HG03558 (cell line): ENCODE results near the gene TTF2.
"Not testable (repeated sequence)": the region's sequence is repeated elsewhere in the genome, so short reads cannot be mapped to it uniquely, and the experiment has no call there.

ENCODE experiments used
- ATAC-seq: cut with Tn5 transposase; IDR thresholded peaks from one replicate; pipeline ENCODE4 v1.9.1; 2021; ENCODE audit warnings: moderate number of reproducible peaks; ENCODE audit not compliant: unreplicated experiment; ENCODE audit errors: extremely low read depth

TTF2 gene

GRCh38 chr1:117116784-117117130 is 56.6 kb downstream of the TTF2 start:
- no peak for ATAC-seq

DNA sequence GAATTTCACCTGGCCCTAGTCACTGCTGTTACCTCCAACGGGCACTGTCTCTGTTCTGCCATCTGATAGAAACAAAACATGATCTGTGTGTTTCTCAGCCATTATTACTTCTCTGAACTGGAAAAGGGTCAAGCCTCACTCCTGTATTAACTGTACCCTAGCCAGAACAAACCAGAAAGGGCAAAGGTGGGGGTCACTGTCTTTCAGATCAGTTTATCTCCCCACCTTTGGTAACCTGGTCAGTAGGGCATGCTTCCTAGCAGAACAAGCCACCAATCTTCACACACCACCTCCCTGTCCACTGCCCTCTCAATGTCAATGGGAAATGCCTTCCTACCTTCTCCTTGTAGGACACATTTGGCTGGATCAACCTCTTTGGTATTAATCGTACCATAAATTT is 57.6 kb downstream of the TTF2 start:
- ATAC-seq, result no peak

- ATAC-seq, result no peak
Observed at GRCh38 chr1:117118137-117118536, 58.0 kb downstream of the TTF2 start.

GRCh38 chr1:117119144-117119543 is 59.0 kb downstream of the TTF2 start:
- ATAC-seq, result not testable (repeated sequence)

DNA sequence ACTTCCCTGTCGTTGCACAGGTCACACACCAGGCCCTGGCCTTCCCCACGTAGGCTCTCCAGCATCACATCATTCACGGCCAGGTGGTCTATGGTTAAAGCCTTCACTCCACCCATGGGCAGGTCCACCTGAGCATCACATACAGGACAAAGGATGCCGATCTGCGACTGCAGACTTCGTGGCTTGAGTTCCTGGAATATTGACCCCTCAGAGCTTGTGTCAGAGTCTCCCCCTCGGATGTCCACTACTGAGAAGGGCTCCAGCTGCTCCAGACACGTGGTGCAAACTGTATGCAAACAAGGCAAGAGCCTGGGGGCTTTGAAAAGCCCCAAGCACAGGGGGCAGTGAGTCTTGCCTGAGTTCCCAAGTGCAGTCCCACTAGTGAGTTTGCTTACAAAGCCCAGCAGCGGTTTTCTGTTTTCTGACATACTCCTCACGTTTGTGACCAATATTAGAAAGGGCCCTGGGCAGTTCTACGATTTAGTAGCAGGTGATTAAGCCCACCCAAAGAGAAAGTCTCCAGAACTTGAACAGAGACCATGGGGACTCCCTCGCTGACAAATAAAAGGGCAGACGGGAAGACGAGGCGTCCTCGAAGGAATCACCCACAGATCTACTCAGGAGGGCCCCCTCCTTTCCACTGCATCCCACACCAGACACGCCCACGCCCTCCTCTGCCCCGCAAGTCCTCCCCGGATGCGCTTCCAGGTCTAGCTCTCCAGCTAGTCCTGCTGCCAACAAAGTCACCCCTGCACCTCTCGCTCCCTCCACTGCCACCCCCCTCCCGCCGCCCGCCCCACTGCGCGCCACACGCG is 60.9 kb downstream of the TTF2 start:
- ATAC-seq, result no peak

DNA sequence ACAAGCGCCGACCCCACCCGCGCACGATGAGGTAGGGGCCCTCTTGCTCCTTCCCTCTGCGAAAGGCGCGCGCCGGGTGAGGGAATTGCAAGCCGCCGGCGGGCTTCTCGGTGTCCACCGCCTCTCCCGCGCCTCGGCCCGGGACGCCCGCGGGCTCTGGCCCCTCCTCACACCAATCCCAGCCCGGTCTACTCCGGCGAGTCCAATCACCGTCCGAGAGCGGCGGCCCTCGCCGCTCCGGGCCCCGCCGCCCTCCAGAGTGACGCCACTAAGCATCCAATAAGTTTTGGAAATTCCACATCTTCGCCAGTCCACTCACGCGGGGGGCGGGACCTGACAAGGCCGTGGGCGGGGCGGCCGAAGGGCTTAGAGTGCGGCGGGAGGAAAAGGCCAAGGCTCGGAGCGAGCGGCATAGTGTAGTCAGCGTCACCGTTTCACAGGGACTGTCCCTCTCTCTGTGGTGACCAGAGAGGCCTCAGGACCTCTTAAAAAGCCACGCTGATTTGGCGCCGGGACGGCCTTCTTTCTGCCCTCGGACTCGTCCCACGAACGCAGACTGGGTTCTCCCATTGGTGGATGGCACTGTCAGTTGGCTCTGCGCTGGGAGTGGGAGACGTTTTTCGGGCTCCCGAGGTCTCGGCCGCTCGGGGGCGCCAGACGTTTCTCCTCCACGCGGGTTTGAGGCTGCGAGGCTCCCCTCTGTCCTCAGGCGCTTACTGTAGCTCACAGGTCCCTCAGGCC is 61.6 kb downstream of the TTF2 start, which contains the start of gene TRIM45:
Gene TRIM45 (minus strand): TSS at position 161 of the 741 bp plus-strand sequence. CDS start 548 bp downstream, outside the sequence.
- peak; percentile 80 for ATAC-seq

- ATAC-seq, result no peak
Observed at GRCh38 chr1:117122330-117123025, 62.4 kb downstream of the TTF2 start.

DNA sequence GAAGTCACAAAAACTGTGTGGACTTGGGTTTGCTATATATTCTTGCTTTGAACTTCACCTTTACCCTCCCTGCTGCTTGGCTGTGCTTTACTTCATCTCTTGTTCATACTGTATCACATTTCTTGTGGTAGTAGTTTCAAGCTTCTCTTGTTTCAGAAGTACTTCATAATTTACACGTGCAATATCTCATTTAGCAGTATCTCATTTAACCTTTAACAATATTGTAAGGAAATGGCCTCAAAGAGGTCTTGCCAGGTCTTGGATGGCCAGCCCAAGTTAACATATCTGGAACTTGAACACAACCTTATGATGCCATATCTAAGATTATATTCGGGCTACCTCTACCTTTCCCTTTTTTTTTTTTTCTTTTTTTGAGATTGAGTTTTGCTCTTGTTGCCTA is 63.1 kb downstream of the TTF2 start:
- ATAC-seq, result no peak

GRCh38 chr1:117124661-117125060 is 64.5 kb downstream of the TTF2 start:
- ATAC-seq, result no peak

DNA sequence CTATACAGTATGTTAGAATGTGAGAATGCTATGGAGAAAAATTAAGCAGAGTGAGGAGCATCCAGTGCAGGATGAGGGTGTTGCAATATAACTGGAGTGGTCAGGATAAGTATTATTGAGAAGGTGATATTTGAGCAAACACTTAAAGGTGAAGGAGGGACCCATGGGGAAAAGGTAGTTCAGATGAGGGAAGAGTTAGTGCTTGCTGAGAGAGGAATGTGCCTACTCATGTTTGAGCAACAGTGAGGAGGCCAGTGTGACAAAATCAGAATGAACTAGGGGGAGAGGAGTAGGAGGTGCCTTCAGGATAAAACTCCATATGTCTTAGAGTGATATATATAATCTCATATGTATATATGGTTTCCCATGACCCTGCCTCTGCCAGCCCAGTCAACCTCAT is 67.7 kb downstream of the TTF2 start:
- no peak for ATAC-seq

DNA sequence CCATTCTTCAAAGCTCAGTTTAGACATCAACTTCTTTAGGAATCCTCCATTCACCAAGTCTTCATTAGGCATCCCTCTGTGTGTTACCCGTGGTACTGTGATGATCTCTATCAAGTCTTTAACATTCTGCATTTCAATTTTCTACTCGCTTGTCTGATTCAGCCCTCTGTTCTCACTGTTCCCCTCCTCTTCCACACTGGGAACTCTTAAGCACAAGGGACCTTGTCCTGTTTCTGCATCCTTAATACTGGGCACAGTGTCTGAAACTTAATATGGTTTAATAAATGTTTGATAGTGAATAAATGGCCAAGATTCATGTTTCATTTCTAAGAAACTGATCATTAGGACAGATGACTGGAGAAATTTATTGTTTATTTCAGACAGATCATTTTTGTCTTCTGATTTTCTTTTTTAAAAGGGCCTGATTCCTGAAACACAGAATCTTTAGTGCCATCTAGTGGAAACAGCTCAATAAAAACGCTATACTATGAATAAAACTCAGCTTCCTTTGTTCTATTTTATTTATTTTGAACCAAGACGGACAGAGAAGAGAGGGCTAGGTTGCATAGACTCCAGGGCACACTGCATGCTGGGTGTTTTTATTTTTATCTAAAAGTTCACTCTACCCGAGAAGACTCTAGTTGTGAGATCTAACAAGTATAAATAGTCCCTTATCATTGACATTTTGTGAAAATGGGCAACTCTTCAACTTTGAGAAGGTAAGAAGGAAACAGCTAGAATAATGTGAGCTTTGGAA is 68.4 kb downstream of the TTF2 start:
- ATAC-seq, result no peak

DNA sequence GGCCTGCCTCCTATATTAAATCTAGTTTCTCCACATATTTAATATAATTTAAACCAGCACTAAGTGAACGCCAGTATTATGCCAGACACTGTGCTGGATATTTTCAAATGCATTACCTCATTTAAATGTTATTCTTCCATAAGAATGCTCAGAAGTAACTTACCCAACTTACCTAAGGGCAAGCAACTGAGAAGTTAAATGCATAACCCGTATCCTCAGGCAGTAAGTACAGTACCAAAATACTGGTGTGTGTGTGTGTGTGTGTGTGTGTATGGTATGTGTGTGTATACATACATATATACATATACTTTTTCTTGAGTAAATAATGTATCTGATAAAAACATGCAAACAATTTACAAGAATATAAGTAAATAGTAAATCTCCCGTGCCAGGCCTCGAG is 70.4 kb downstream of the TTF2 start:
- no peak for ATAC-seq

GRCh38 chr1:117135329-117135728 is 75.2 kb downstream of the TTF2 start:
- ATAC-seq, result no peak

GRCh38 chr1:117136749-117137148 is 76.6 kb downstream of the TTF2 start:
- ATAC-seq, result no peak

DNA sequence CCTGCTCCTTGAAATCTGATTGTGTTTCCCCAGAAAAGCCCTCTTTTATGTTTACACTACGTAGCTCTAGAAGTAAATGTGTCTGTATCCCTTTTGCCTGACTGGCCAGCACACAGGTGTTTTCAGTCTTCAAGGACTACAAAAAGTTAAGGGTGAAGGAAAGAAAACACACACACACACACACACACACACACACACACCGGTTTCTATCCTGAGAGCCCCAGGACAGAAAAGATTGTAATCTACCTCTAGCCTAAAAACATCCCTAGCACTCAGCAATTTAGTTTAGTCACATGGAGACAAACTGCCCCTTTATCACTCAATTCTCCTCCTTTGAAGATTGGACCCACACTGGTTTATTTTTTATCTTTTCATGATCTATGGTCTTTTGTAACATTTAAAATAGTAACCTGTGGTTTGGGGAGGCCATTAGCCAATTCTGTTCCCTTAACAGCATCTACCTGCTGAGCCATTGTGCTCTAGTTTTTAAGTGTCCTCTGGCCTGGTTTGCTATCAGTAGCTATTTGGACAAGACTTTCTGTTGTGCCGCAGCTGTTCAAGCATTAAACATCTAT is 77.2 kb downstream of the TTF2 start:
- ATAC-seq, result no peak

GRCh38 chr1:117138106-117138505 is 78.0 kb downstream of the TTF2 start:
- no peak for ATAC-seq

DNA sequence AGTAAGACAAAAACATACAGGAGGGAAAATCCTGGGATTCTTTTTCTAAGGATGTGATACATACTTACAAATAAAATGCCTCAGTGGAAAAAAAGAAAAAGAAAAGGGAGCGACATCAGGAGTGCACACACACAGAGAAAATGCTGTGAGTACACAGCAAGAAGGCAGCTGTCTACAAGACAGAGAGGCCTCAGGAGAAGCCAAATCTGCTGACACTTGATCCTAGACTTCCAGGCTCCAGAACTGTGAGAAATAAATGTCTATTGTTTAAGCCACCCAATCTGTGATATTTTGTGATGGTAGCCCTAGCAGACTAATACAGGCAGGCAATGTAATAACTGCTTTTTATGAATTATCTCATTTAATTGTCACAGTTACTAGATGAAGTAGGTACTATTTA is 78.4 kb downstream of the TTF2 start:
- no peak for ATAC-seq

- no peak for ATAC-seq
Observed at GRCh38 chr1:117142200-117142599, 82.1 kb downstream of the TTF2 start.

- ATAC-seq, result no peak
Observed at GRCh38 chr1:117143172-117143571, 83.0 kb downstream of the TTF2 start.

DNA sequence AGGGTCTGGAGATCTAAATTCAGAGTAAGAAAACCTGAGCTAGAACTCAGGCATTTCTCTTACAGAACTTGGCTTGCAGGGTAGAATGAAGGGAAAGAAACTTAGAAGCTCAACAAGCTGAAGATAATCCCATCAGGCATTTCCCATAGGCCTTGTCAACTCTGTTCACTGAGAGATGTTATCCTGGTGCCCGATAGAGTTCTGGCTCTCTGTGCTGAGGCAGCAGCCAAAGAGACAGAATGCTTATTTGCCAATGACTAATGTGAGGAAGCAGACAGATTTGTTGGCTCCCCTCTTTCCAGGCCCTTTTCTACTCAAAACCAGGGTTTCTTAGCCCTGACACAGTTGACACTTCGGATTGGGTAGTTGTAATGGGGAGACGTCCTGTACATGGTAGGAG is 83.7 kb downstream of the TTF2 start:
- no peak for ATAC-seq
